AG09319 (cell line): ENCODE results near the gene RGS19.
A peak's percentile ranks its signal among the peaks of the same experiment; 100 is the strongest.

ENCODE experiments used
- DNase-seq: peaks from one replicate; pipeline ENCODE4 v3.0.0-alpha.2; 2010; ENCODE audit warnings: low read depth; ENCODE audit errors: extremely low read depth
- TF ChIP-seq, protein P1 (sequence below): IDR thresholded peaks from 2 replicates; pipeline ENCODE4 v1.5.1; 2011; ENCODE audit warnings: low read depth, mild to moderate bottlenecking, inconsistent platforms, low read length, moderate library complexity

Gene RGS19

DNA sequence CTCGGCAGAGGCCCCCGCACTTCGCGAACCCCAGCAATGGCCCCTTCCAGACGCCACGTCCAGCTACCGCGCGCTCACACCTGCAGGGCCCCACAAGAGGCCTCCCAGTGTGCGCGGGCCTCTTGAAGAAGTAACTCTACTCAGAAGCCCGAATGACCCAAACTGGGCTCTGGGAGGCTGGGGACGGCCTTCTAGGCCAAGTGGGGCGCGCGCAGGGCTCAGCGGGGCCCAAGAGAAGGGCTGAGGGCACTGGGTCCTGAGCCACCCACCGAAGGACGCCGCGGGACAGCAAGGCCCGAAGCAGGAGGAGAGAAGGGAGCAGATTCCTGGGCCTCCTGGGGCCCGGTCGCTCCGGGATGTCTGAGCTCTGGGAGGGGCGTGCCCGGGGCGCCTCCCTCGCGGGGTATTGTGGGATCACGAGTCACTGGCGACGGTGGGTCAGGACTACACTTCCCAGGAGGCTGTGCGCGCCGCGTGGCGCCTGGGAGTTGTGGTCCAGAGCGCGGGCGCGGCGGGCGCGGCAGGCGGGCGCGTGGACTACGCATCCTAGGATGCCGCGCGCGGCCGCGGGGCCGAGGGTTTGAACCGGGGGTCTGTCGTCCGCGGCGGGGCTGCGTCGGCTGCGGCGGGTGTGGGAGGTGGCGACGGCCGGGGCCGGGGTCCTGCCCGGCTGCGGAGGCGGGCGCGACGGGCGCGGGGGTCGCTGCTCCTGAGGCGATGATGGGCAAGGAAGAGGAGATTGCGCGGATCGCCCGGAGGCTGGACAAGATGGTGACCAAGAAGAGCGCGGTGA, 16.5 kb downstream of the RGS19 start, which contains the start of gene TCEA2:
Gene TCEA2, plus strand, starts transcription at position 603 of the 793 bp plus-strand sequence. Its CDS starts 115 bp downstream, at position 718.
- peak; percentile 84 for DNase-seq
- TF ChIP-seq, protein P1, sequence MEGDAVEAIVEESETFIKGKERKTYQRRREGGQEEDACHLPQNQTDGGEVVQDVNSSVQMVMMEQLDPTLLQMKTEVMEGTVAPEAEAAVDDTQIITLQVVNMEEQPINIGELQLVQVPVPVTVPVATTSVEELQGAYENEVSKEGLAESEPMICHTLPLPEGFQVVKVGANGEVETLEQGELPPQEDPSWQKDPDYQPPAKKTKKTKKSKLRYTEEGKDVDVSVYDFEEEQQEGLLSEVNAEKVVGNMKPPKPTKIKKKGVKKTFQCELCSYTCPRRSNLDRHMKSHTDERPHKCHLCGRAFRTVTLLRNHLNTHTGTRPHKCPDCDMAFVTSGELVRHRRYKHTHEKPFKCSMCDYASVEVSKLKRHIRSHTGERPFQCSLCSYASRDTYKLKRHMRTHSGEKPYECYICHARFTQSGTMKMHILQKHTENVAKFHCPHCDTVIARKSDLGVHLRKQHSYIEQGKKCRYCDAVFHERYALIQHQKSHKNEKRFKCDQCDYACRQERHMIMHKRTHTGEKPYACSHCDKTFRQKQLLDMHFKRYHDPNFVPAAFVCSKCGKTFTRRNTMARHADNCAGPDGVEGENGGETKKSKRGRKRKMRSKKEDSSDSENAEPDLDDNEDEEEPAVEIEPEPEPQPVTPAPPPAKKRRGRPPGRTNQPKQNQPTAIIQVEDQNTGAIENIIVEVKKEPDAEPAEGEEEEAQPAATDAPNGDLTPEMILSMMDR: no peak

DNA sequence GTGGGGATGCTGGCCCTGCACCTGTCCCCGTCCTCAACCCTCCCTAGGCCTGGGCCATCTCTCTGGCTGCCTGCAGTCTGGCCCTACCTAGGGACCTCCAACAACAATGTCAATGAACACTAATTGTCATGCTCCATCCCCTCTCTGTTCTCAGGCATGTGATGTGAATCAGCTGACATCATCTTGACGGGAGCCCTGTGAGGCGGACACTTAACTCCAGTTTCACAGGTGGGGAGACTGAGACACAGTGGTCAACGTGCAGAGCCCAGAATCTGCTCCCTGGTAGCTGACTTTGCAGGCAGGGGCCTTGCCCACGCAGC, 17.1 kb downstream of the RGS19 start:
- DNase-seq: no peak
- TF ChIP-seq, protein P1: no peak

DNA sequence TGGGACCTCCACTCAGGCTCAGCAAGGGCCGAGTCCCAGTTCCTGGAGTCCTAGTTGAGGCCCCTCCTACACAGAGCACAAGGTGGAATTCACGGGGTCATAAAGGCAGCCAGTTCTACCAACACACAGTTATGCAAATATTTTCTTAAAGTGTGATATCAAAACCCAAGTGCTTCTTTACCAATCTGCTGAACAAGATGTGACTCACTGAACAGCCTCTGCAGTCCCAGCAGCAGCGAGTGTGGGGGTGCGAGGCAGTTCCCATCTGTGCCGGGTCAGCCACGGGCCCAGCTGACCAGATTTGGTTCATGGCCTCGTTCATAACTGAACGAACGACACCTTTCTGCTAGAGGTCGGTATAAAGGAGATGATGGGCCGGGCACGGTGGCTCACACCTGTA, 20.8 kb downstream of the RGS19 start:
- TF ChIP-seq, protein P1: no peak
- no peak for DNase-seq

DNA sequence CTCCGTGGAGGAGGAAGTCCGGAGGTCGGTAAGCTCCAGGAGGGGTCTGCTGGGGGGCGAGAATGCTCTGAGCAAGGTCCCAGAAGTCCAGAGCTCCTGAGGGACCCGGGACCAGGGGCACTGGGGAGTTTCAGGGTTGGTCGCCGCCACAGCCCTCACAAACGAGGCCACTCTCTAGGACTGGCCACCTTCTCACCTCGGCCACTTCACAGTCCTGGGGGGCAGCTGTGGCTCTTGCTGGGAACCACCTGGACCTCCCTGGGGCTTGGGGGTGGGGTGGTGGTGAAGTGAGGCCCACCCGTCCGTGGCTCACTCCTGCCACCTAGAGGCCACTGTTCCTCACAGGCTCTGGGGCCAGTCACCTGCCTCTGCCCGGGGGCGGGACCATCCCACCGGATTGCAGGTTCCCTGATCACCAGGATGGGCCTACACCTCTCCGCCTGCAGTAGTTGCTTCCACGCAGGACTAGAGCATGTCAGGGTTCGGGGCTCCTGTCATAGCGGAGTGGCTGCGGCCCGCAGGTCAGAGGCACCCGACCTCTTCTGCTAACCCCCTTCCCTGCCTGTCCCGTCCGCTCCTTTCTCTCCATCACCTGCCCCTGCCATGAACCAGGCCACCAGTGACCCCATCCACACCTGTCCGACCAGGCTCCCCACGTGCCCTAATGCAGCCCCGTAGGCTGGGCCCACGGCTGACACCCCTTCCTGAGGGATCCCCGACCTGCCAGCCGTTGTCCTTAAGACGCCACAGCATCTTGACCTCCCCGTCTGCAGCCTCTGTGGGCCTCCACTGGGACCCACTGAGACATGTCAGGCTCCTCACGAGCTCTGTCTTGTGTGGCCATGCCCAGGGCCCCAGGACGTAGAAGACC, 21.5 kb downstream of the RGS19 start:
- TF ChIP-seq, protein P1: peak; percentile 88
- DNase-seq: no peak

DNA sequence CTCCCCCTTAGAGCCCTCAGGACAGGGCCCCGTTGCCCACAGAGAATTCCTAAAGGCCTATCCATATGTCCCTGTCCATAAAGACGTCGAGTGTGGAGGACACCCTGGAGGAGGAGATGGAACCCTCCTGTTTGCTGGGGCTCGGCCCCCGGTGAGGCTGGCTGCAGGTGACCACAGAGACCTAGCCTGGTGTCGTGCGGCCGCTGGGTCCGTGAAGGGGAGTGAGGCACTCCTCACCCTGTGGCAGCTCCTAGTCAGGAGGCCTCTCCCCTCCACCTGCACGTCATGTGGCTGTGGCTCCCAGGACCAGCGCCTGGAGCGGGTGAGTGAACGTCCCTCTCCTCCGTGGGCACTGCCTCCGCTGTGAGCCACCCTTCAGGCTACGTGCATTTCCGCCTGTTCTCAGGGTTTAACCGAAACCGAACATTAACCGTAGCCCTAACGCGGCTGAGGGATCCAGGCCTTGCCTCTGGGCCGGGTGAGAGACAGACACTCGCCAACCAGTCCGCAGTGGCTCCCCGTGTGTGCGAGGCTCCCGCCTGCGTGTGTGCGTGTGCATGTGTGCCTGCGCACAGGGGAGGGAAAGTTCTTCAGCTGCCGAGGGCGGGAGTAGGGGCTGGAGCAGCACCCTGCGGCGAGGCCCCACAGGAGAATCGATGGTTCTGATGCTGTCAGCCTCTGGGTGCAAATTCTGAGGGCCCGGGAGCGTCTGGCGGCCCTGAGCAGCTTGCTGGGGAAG, 22.3 kb downstream of the RGS19 start:
- TF ChIP-seq, protein P1: no peak
- DNase-seq: no peak

DNA sequence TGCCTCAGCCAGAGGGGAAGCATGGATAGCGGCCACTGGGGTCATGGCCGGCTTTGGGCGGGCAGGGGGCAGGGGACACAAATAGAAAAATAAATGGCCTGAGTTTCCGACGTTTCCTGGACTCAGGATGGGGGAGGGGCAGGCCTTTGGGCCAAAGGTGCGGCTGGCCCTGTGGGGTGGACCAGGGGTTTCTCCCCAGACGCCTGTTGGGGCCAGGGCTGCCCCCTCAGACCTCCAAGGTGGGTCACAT, 22.8 kb downstream of the RGS19 start:
- TF ChIP-seq, protein P1: no peak
- DNase-seq: no peak
